NCI-H524 (cell line): ENCODE measurements around the gene DNAI1.
A peak's percentile ranks its signal among the peaks of the same experiment; 100 is the strongest.

ENCODE experiments used
- DNase-seq, 2 experiments: peaks; one replicate each; lab custom pipeline; 2025; lab: John Stamatoyannopoulos, UW

DNAI1 gene

GRCh38 chr9:34490360-34490759, 31.8 kb downstream of the DNAI1 start:
- peak in 1 of 2 experiments; percentile 54 for DNase-seq

- peak in 1 of 2 experiments; percentile 38 for DNase-seq
Measured at GRCh38 chr9:34490760-34491159, 32.2 kb downstream of the DNAI1 start.

GRCh38 chr9:34491596-34491995, 33.0 kb downstream of the DNAI1 start:
- no peak for DNase-seq

- DNase-seq, result peak in 1 of 2 experiments; percentile 28
Measured at GRCh38 chr9:34492051-34492450, 33.4 kb downstream of the DNAI1 start.

- no peak for DNase-seq
Measured at GRCh38 chr9:34493972-34494535, 35.4 kb downstream of the DNAI1 start.

- no peak for DNase-seq
Measured at GRCh38 chr9:34496149-34496712, 37.6 kb downstream of the DNAI1 start.

GRCh38 chr9:34498553-34498952, 39.9 kb downstream of the DNAI1 start:
- peak; percentile 22 to 75 for DNase-seq

GRCh38 chr9:34499076-34499475, 40.5 kb downstream of the DNAI1 start:
- DNase-seq, result no peak

GRCh38 chr9:34500623-34501267, 42.1 kb downstream of the DNAI1 start:
- peak; percentile 27 to 75 for DNase-seq

GRCh38 chr9:34501372-34501771, 42.8 kb downstream of the DNAI1 start:
- DNase-seq, result no peak

GRCh38 chr9:34501889-34502425, 43.4 kb downstream of the DNAI1 start:
- DNase-seq, result peak in 1 of 2 experiments; percentile 57

GRCh38 chr9:34502471-34502870, 43.9 kb downstream of the DNAI1 start:
- no peak for DNase-seq

- no peak for DNase-seq
Measured at GRCh38 chr9:34502891-34503290, 44.3 kb downstream of the DNAI1 start.

GRCh38 chr9:34503406-34503805, 44.8 kb downstream of the DNAI1 start:
- DNase-seq, result no peak

GRCh38 chr9:34505370-34506120, 46.9 kb downstream of the DNAI1 start:
- peak; percentile 91 to 95 for DNase-seq

- DNase-seq, result no peak
Measured at GRCh38 chr9:34506623-34507022, 48.0 kb downstream of the DNAI1 start.

GRCh38 chr9:34507556-34507955, 49.0 kb downstream of the DNAI1 start:
- no peak for DNase-seq

GRCh38 chr9:34507966-34508365, 49.4 kb downstream of the DNAI1 start:
- DNase-seq, result no peak

GRCh38 chr9:34508463-34508862, 49.9 kb downstream of the DNAI1 start:
- DNase-seq, result no peak

- no peak for DNase-seq
Measured at GRCh38 chr9:34508951-34509350, 50.3 kb downstream of the DNAI1 start.

GRCh38 chr9:34510497-34511468, 52.2 kb downstream of the DNAI1 start:
- peak; percentile 33 to 57 for DNase-seq
